GM21367 (cell line): ENCODE measurements around the gene MRGPRE.
"Not testable (repeated sequence)": the region's sequence is repeated elsewhere in the genome, so short reads cannot be mapped to it uniquely, and the experiment has no call there.

Source experiments
- ATAC-seq: cut with Tn5 transposase; IDR thresholded peaks from one replicate; pipeline ENCODE4 v1.9.1; 2021; ENCODE audit not compliant: unreplicated experiment

MRGPRE gene, protein sequence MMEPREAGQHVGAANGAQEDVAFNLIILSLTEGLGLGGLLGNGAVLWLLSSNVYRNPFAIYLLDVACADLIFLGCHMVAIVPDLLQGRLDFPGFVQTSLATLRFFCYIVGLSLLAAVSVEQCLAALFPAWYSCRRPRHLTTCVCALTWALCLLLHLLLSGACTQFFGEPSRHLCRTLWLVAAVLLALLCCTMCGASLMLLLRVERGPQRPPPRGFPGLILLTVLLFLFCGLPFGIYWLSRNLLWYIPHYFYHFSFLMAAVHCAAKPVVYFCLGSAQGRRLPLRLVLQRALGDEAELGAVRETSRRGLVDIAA

DNA sequence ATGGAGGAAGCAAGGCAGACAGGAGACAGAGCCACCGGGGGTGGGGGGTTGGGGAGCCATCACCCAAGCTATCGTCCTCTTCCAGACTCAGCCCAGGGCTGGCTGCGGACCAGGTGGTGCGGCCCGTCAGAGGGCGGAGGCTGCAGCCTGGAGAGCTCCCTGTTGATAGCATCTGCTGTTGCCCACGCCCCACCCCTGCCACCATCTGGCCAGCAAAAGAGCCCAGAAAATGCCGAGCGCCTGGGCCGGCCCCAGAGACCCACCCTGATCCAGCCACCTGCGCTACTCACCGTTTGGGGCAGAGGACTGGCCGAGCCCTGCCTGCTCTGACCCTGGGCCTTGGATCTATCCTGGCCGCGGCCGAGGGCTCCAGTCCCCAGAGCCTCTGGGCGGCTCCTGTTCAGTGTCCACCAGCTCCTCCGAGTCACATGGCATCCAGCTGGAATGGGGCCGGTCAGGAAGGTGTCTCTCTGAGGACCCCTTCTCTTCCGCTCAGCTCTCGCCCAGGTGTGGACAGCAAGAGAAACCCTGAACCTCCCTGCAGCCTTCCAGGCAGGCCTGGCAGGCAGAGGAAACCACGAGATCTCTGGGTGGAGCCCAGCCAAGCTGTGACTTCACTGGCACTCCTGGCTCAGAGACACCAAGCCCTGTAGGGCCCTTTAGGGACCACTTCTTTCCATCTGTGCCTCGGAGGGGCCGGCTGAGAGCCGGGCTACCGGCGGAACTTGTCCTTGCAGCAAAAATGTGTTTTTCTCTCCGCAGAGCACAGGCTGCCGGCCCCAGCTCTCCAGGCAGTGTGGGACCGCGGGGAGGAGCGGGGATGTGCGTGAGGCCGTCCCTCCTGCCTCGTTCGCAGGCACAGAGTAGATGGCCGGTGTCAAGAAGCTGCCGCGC lies at the start of gene MRGPRE:
Gene MRGPRE, minus strand, starts transcription at position 567 of the 894 bp plus-strand sequence. CDS start 3,618 bp downstream, outside the sequence.
- ATAC-seq: no peak

DNA sequence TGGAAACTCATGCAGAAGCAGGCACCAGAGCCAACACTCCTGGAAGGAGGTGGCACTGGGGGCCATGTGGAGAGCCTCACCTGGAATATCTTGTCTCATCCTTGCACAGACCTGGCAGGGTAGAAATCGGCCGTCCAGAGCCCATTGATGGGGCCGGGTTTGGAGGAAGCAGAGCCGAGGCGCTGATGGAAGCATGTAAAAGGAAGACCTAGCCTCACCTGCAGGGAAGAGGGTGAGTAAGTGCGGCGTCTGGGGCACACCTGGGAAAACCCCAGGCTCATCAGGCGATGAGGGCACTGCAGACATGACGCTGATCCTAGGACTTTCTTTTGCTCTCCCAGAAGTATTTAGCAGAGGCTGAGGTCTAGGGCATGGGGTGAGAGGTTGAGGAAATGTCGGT lies 48.9 kb upstream of the MRGPRE start:
- ATAC-seq: not testable (repeated sequence)

DNA sequence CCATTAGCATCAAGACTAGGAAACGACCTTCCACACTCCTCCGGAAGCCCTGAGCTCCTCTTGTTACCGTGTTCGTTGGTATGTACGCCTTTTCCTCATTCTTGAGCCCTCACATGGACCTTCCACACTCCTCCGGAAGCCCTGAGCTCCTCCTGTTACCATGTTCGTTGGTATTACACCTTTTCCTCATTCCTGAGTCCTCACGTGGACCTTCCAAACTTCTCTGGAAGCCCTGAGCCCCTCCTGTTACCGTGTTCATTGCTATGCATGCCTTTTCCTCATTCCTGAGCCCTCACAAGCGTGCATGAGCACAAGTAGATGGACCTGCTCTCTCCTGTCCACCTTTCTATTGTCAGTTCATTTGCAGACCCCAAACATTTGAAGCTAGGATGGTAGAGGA lies 48.4 kb upstream of the MRGPRE start:
- not testable (repeated sequence) for ATAC-seq

DNA sequence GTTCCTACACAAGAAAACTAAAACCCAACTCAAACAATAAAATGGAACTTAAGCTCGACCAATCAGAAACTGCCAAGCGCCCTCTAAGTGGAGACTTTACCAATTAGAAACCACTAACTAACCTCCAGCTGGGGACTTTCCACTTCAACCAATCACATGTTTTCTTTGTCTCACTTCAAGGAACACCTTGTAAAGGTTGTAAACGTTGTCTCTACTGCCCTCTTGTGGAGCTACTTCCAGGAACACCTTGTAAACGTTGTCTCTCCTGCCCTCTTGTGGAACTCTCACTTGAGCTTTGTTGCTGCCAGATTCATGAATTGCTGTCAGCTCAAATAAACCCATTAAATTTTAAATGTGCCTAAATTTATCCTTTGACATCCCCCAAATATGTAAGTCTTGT lies 46.7 kb upstream of the MRGPRE start:
- ATAC-seq: not testable (repeated sequence)

DNA sequence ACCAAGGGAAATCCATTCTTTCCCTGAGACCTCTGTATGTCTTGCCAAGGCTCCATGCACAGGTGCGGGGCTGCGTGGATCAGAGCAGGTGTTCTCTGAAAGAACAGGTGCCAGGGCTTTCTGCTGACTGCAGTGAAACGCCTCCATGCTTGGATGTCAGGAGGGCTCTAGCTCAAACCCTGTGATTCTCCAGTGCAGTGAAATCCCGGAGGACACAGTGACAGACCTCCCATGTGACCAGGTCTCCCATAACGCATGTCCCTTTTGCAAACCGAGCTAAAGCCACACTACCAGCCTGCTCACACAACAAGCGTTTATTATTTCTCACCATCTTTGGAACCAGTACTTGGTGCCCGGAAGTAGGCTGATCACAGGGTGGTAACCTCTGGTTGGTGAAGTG lies 41.4 kb upstream of the MRGPRE start:
- not testable (repeated sequence) for ATAC-seq

DNA sequence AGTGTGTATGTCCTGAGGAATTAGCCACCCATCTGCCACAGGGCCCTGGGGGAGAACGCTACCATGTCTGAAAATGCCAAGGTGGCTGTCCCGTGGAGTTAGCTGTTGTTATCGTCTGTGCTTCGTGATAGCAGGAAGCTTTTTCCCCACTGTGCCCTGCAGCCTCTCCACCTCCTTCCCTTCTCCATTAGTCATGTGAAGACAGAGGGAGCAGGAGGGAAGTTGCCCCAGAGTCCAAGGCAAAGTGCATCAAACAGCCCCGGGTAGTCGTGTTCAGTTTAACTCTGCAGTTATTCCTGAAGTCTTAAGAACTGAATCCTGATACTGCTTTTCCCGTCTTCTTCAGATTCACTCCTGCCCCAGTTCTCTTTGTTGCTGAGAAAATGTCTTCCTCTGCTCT lies 30.3 kb upstream of the MRGPRE start:
- not testable (repeated sequence) for ATAC-seq

DNA sequence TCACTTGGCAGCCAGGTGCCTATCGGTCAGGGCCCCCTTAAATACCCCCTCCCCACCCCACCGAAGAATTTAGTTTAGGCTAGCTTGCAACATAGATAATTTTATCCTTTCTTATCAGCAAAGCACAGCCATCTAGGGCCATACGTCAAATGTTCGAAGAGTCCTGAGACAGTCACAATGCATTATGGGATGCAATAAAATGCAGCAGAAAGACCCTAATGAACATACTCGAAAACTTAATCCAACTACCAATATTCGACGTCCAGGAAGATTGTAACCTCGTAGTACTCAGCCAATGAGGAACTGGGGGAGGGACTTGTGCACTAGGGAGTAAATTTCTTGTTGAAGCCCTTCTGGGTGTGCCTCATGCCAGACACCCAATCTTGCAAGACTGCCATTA lies 29.6 kb upstream of the MRGPRE start:
- not testable (repeated sequence) for ATAC-seq

DNA sequence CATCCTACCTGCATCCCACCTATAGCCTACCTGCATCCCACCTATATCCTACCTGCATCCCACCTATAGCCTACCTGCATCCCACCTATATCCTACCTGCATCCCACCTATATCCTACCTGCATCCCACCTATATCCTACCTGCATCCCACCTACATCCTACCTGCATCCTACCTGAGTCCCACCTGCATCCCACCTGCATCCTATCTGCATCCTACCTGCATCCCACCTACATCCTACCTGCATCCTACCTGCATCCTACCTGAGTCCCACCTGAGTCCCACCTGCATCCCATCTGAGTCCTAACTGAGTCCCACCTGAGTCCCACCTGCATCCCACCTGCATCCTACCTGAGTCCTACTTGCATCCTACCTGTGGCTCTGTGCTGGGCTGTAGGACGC lies 25.3 kb upstream of the MRGPRE start:
- ATAC-seq: not testable (repeated sequence)

DNA sequence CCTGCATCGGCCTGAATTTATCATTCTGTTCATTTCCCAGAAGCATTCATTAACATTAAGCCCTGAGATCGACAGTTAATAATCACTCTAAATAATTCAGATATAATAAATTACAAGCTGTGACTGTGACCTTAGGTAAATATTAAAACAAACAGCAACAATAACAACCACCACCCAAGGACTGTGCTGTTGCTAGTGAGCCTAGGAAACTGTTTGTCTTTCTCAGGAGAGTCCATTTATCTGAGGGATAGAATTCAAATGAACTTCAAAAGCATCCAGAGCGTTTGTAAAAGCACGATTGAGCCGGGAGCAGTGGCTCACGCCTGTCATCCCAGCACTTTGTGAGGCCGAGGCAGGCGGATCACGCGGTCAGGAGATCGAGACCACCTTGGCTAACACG lies 23.0 kb upstream of the MRGPRE start:
- ATAC-seq: not testable (repeated sequence)

DNA sequence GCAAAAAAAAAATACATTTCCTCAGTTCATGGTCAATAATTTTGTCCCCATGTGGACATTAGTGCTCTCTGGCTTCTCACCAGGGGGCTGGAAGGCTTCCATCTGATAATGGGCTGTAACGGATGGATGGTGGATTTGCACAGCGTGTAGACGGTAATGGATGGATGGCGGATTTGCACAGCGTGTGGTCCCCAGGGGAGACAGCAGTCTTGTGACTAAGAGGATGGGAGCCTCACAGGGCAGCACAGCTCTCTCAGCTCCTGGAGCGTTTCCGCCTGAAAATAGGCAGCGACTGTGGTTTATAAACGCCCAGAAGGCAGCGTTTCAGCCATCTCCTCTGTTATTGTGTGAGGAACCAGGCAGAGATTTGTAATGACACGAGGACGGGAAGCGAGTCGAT lies 22.6 kb upstream of the MRGPRE start:
- not testable (repeated sequence) for ATAC-seq

DNA sequence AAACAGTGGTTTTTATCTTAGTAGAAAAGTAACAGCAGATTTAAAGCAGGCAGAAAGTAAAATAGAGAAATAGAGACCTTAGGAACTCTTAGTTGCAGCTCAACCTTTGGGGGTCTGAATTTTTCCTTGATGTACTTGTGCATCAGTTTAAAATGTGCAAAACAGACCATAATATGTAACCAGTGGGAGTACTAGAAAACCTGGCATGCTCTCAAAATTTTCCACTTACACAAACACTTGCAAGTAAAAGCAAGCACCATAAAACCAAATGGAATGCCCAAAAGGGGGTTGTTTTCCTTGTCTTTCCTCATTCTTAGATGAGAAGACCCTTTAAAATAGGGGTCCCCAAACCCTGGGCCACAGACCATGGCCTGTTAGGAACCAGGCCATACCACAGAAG lies 12.9 kb upstream of the MRGPRE start:
- no peak for ATAC-seq

DNA sequence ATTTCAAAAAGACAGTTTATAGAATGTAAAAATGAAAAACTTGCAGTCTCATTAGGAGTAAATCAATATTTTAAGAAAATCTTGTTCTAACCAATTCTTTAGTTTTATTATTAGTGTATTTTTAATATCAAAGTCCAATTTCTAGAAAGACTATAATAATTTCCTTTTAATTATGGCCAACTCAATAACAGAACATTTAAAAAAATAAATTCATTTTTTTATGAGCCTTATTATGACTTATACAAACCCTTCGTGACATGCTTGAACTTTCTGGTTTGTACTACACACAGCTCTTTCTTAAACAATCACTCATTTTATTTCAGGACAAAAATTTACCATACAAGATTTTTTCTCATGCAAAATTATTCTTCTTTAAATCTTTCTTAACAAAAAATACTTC lies 11.7 kb upstream of the MRGPRE start:
- ATAC-seq: no peak

DNA sequence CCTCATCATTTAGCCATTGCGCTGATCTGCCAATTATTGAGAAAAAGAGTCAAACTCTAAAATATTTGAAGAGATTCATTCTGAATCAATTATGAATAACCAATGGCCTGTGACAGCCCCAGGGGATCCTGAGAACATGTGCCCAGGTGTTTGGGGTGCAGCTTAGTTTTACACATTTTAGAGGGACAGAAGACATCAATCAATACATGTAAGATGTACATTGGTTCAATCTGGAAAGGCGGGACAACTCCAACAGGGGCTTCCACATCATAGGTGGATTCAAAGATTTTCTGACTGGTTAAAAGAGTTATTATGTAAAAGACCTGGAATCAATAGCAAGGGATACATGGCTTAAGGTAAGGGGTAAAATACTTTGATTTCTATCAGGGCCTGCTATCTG lies 4.9 kb upstream of the MRGPRE start:
- ATAC-seq: no peak

DNA sequence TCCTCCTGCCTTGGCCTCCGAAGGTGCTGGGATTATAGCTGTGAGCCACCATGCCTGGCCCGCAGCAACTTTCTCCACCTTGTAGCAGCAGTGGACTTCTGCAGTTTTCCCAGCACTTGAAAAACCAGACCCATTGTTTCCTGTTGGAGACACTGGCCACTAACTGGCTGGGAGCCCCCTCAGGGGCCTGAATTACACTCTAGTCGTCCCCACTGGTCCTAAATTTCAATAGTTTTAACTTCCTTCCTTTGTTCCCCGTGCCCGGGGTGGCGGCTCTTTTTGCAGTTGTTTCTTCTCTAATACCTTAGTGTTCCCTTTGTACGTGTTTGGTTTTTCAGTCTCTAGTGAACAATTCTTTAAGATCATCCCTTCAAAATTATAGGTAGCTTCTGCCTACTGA lies 2.6 kb upstream of the MRGPRE start:
- ATAC-seq: no peak

DNA sequence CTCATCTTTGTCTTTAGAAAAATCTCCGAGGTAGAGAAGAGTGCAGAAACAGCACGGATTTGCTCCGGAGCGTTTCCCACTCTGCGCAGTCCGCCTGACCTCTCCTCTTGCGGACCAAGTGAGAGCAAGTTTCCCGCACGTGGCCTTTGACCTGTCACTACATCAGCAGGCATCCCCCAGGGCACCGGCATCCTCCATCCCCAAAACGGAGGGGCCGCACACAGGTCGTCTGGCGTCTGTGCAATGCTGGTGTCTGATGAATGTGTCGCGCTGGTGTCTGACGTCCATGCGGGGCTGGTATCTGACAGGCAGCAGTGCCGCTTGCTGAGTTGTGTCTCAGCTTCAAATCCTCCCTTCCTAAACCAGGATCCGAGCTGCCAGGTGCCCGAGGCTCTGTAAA lies 739 bp upstream of the MRGPRE start:
- ATAC-seq: no peak

DNA sequence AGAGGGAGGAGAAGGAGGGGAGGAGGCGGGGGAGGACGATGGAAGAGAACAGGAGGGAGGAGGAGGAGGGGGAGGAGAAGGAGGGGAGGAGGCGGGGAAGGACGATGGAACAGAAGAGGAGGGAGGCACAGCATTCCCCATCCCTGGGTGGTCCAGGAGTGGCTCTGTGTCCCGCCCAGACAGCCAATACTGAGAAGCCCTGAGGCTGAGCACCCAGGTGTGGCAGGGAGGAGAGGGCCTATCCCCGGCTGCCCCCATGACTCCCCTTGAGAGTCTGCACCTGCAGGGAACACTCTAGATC lies 717 bp downstream of the MRGPRE start:
- ATAC-seq: no peak

DNA sequence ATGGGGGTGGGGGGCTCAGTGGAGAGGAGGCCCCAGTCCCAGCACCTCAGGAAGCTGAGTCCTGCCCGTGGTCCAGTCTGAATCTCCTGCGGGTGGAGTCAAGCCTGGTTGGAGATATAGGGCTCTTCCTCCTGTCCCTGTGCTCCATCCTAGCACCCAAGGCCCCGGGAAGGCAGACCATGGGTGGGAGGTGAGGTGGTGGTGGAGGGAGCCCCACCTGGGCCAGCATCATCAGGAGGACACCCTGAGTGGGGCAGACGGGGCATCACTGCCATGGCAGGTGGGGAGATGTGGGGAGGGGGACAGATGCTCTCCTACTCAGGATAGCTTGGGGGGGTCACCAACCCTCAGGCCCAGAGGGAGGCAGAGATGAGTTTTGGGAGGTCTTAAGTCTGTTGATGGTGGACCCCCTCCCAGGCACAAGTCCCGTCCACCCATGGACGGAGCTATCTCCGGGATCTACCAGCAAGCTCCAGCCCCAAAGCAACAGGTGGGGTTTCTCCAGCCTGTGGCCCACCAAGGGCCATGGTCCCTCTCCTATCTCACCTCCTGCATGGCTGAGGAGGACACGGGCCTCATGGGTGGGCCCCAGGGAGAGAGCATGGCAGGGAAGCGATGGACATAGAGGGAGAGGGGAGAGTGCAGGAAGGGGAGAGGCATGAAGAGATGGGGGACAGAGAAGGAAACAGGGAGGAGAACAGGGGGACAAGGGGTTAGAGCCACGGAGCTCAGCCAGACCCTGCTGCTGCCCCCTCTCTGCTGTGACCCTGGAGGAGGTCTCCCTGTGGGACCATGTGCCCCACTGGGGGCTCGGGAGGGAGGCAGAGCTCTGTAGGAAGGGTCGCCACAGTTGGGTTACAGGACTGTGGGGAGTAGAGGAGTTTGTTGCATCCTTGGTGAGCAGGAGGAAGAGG lies 1.3 kb downstream of the MRGPRE start:
- ATAC-seq: no peak

DNA sequence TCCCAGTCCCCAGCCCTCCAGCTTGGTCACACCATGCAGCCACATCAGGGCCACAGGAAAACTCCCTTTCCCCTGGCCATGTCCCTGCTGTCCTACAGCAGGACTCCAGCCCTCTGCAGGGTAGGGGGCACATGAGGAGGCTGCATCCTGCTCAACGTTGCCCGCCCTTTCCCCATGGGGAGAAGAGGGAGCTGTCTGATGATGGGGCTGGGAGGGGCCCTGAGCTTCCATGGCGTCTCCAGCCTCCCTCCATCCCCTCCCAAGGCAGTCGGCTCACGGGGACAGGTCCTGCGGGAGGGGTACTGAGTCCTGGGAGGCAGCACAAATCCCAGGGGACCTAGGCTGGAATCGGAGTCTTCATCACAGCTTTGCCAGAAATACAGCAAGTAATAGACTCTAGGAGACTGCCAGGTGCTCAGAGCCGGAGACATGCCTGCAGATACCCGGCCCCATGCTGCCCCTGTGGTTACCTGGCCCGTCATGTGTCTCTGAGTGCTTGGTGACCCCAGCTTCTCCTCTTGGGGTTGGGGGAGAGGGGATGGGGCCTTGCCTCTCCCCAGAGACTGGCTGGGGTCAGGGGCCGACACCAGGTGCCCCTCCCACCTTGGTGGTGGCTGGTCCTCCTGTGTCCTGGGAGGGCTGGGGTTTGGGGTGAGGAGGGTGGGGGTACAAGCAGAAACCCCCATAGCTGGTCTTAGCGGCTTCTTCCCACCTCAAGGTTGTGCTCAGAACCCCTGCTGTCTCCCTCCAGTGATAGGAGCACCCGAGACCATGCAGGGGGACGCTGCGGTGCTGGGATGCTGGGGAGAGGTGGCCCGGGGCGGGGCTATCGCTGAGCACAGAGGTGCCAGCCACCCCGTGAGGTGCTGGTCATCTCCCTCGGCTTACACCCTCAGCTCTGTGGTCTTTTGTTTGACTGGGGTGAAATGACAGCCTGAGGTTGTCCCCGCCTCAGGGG lies 2.3 kb downstream of the MRGPRE start:
- no peak for ATAC-seq

DNA sequence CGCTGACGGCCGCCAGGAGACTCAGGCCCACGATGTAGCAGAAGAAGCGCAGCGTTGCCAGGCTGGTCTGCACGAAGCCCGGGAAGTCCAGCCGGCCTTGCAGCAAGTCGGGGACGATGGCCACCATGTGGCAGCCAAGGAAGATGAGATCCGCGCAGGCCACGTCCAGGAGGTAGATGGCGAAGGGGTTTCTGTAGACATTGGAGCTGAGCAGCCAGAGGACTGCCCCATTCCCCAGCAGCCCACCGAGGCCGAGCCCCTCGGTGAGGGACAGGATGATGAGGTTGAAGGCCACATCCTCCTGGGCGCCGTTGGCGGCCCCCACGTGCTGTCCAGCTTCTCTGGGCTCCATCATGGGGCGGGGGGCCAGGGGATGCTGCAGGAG lies 3.8 kb downstream of the MRGPRE start:
- ATAC-seq: no peak
